ENCODE results near the gene MCF2L.
"Not testable (repeated sequence)": the region's sequence is repeated elsewhere in the genome, so short reads cannot be mapped to it uniquely, and the experiment has no call there.

MCF2L gene

DNA sequence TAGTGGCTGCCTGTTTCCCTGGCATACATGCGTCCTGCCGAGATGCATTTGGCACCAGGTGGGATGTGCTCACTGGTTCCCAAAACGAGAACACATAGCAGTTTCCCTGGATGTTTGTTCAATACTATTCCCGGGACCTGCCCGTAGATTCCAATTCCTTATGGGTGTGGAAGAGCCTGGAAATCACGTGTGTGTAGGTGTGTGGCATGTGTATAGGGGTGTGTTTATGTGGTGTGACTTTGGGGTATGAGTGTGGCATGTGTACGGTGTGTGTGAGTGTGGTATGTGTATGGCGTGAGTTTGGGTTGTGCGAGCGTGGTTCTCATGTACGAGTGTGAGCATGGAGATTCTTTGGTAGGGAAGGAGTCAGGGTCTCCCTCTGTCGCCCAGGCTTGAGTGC, 133.7 kb downstream of the MCF2L start:
- in situ Hi-C loops (cut with HindIII; ENCODE audit: low pct_unique_long_range_greater_than_20kb, low sequenced_read_pairs), result no loop called here
- no peak for TF ChIP-seq JUND (IDR thresholded peaks at IDR 0.05; ENCODE audit: low read depth)
- no peak for DNase-seq (ENCODE audit: low read depth in 1 of 2, low spot score in 1 of 2)

DNA sequence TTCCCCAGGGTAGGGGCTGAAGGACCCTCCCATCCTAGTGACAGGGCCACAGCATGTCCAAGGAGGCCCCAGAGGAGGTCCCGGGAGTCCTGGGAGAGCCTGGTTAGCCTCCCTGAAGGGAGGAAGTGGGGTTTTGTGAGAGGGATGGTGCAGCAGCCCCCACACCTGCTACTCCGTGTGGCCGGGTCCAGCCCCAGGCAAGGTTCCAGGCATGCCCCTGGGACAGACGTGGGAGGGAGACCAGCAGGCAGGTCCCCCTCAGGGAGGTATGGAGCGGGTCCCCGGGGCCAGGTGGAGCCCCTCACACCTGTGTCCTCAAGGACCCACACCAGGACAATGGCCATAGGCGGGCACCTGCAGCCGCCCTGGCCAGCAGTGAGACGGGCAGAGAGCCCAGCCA, 134.6 kb downstream of the MCF2L start:
- no peak for TF ChIP-seq JUND (IDR thresholded peaks at IDR 0.05; ENCODE audit: low read depth)
- no peak for DNase-seq (ENCODE audit: low read depth in 1 of 2, low spot score in 1 of 2)
- in situ Hi-C loops (cut with HindIII; ENCODE audit: low pct_unique_long_range_greater_than_20kb, low sequenced_read_pairs), result no loop called here

DNA sequence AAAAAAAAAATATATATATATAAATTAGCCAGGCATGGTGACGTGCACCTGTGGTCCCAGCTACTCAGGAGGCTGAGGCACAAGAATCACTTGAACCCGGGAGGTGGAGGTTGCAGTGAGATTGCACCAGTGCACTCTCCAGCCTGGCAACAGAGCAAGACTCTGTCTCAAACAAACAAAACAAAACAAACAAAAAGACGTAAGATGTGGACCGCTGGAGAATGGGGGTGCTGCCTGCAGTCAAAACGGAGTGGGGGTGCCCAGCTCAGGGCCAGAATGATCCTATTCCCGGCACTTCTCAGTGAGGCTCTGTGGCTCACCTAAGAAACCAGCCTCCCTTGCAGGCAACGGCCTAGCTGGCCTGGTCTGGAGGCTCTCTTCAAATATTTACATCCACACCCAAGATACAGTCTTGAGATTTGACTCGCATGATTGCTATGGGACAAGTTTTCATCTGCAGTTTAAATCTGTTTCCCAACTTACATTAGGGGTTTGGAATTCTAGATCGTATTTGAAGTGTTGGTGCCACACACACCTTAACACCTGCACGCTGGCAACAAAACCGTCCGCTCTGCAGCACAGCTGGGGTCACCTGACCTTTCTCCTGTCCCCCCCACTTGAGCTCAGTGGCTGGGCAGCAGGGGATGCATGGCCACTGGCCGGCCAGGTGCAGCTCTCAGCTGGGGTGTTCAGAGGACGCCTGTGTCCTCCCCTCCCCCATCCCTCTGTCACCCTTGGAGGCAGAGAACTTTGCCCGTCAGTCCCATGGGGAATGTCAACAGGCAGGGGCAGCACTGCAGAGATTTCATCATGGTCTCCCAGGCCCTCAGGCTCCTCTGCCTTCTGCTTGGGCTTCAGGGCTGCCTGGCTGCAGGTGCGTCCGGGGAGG, 136.3 kb downstream of the MCF2L start, which contains the start of gene F7:
Gene F7 (plus strand): TSS at position 760 of the 889 bp plus-strand sequence. CDS start 51 bp downstream, at position 811.
- in situ Hi-C loops (cut with HindIII; ENCODE audit: low pct_unique_long_range_greater_than_20kb, low sequenced_read_pairs), result no loop called here
- DNase-seq (ENCODE audit: low read depth in 1 of 2, low spot score in 1 of 2), result peak; percentile 28 to 65
- no peak for TF ChIP-seq JUND (IDR thresholded peaks at IDR 0.05; ENCODE audit: low read depth)

- no peak for DNase-seq (ENCODE audit: low read depth in 1 of 2, low spot score in 1 of 2)
- no peak for TF ChIP-seq JUND (IDR thresholded peaks at IDR 0.05; ENCODE audit: low read depth)
- in situ Hi-C loops (cut with HindIII; ENCODE audit: low pct_unique_long_range_greater_than_20kb, low sequenced_read_pairs), result no loop called here
Observed at GRCh38 chr13:113105921-113106452, 137.0 kb downstream of the MCF2L start.

GRCh38 chr13:113106711-113107351, 137.8 kb downstream of the MCF2L start:
- in situ Hi-C loops (cut with HindIII; ENCODE audit: low pct_unique_long_range_greater_than_20kb, low sequenced_read_pairs), result no loop called here
- TF ChIP-seq JUND (IDR thresholded peaks at IDR 0.05; ENCODE audit: low read depth), result no peak
- DNase-seq (ENCODE audit: low read depth in 1 of 2, low spot score in 1 of 2), result peak in 1 of 2 experiments; percentile 6

- in situ Hi-C loops (cut with HindIII; ENCODE audit: low pct_unique_long_range_greater_than_20kb, low sequenced_read_pairs); DNase-seq (ENCODE audit: low read depth in 1 of 2, low spot score in 1 of 2): not testable (repeated sequence)
Observed at GRCh38 chr13:113108521-113108920, 139.5 kb downstream of the MCF2L start.

GRCh38 chr13:113109151-113110047, 140.4 kb downstream of the MCF2L start:
- no peak for TF ChIP-seq JUND (IDR thresholded peaks at IDR 0.05; ENCODE audit: low read depth)
- in situ Hi-C loops (cut with HindIII; ENCODE audit: low pct_unique_long_range_greater_than_20kb, low sequenced_read_pairs), result no loop called here
- DNase-seq (ENCODE audit: low read depth in 1 of 2, low spot score in 1 of 2), result no peak

DNA sequence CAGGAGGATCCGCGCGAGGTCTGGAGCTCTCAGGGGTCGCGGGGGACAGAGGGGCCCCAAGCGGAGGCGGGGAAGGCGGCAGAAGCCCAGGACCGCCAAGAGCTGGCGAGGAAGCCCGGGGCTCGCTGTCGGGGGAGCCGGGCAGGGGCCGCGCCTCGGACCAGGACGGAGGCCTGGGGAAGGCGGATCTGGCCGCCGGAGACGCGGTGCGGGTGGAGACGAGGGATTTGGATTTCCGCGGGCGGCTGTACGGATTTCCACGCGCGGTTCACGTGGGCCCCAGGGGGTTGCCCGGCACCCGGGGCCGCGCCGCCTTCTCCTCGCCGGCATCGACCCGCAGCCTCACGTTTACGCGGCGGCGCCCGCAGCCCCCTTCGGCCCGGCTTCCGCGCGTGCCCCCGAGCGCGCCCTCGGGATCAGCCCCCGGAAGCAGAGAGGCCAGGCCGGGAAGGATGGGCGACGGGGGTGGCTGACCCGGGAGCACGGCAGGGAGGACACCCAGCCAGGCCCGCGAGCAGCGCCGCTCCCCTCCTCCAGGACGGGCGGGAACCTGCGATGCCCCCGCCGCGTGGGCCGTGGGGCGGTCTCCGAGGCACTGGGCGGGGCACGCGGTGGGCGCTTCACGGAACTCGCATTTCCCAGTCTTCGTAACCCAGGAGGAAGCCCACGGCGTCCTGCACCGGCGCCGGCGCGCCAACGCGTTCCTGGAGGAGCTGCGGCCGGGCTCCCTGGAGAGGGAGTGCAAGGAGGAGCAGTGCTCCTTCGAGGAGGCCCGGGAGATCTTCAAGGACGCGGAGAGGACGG, 141.2 kb downstream of the MCF2L start:
- in situ Hi-C loops (cut with HindIII; ENCODE audit: low pct_unique_long_range_greater_than_20kb, low sequenced_read_pairs), result no loop called here
- TF ChIP-seq JUND (IDR thresholded peaks at IDR 0.05; ENCODE audit: low read depth), result no peak
- no peak for DNase-seq (ENCODE audit: low read depth in 1 of 2, low spot score in 1 of 2)

- TF ChIP-seq JUND (IDR thresholded peaks at IDR 0.05; ENCODE audit: low read depth), result no peak
- in situ Hi-C loops (cut with HindIII; ENCODE audit: low pct_unique_long_range_greater_than_20kb, low sequenced_read_pairs), result no loop called here
- DNase-seq (ENCODE audit: low read depth in 1 of 2, low spot score in 1 of 2), result no peak
Observed at GRCh38 chr13:113110852-113111315, 141.9 kb downstream of the MCF2L start.

DNA sequence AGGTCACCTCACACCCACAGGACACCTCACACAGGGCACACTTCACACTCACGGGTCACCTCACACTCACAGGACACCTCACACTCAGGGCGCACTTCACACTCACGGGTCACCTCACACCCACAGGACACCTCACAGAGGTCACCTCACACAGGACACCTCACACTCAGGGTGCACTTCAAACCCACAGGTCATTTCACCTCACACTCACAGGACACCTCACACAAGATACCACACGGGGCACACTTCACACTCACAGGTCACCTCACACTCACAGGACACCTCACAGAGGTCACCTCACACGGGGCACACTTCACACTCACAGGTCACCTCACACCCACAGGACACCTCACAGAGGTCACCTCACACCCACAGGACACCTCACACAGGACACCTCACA, 142.8 kb downstream of the MCF2L start:
- DNase-seq (ENCODE audit: low read depth in 1 of 2, low spot score in 1 of 2); in situ Hi-C loops (cut with HindIII; ENCODE audit: low pct_unique_long_range_greater_than_20kb, low sequenced_read_pairs): not testable (repeated sequence)

DNA sequence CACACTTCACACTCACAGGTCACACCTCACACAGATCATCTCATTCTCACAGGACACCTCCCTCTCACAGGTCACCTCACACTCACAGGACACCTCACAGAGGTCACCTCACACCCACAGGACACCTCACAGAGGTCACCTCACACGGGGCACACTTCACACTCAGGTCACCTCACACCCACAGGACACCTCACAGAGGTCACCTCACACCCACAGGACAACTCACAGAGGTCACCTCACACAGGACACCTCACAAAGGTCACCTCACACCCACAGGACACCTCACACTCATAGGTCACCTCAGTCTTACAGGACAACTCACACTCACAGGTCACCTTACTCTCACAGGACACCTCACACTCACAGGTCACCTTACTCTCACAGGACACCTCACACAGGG, 143.5 kb downstream of the MCF2L start:
- in situ Hi-C loops (cut with HindIII; ENCODE audit: low pct_unique_long_range_greater_than_20kb, low sequenced_read_pairs); DNase-seq (ENCODE audit: low read depth in 1 of 2, low spot score in 1 of 2): not testable (repeated sequence)

Measured in T47D (cell line).